Endodermal cell (in vitro differentiated cells): ENCODE data around the gene COX7A2. TPM values are rescaled to one million over a fixed set of nuclear protein-coding genes. Genes with fewer than 3 reads are reported as not detected.

Experiments used
- DNase-seq: peaks from one replicate; pipeline ENCODE4 v3.0.0-alpha.2; 2017
- H3K27ac ChIP-seq: 2 replicates; pipeline ENCODE4 v1.5.1; 2013; ENCODE audit warnings: mild to moderate bottlenecking, low read depth, low read length, moderate library complexity
- H3K27me3 ChIP-seq: 2 replicates; pipeline ENCODE4 v1.6.1; 2013; ENCODE audit warnings: mild to moderate bottlenecking, low read length, moderate library complexity; ENCODE audit not compliant: insufficient read depth, control insufficient read depth, poor library complexity, severe bottlenecking
- H3K36me3 ChIP-seq: 2 replicates; pipeline ENCODE4 v1.7.0; 2013; ENCODE audit warnings: mild to moderate bottlenecking, low read length, moderate library complexity; ENCODE audit not compliant: control insufficient read depth, insufficient read depth
- H3K4me1 ChIP-seq: one replicate; pipeline ENCODE4 v1.7.0; 2013; ENCODE audit warnings: low read length; ENCODE audit not compliant: control insufficient read depth, insufficient read depth
- H3K4me3 ChIP-seq: 2 replicates; pipeline ENCODE4 v1.5.1; 2013; ENCODE audit warnings: mild to moderate bottlenecking, low read length, moderate library complexity
- H3K9ac ChIP-seq: 2 replicates; pipeline ENCODE4 v1.6.1; 2013; ENCODE audit warnings: mild to moderate bottlenecking, low read length, moderate library complexity; ENCODE audit not compliant: poor library complexity, severe bottlenecking; ENCODE audit errors: extremely low read depth
- H3K9me3 ChIP-seq: 2 replicates; pipeline ENCODE4 v1.6.1; 2013; ENCODE audit warnings: mild to moderate bottlenecking, low read length, moderate library complexity; ENCODE audit not compliant: control insufficient read depth
- H3K27ac Mint-ChIP-seq: 2 replicates; pipeline ENCODE4 v1.8.0; 2020; ENCODE audit warnings: mixed read lengths
- H3K27me3 Mint-ChIP-seq: 2 replicates; pipeline ENCODE4 v1.8.0; 2021; ENCODE audit warnings: mild to moderate bottlenecking, mixed read lengths; ENCODE audit not compliant: insufficient read depth
- H3K36me3 Mint-ChIP-seq: 2 replicates; pipeline ENCODE4 v1.8.0; 2020; ENCODE audit warnings: low read depth, mixed read lengths
- H3K4me1 Mint-ChIP-seq: 2 replicates; pipeline ENCODE4 v1.8.0; 2020; ENCODE audit warnings: mixed read lengths
- H3K4me3 Mint-ChIP-seq: 2 replicates; pipeline ENCODE4 v1.8.0; 2020; ENCODE audit warnings: mild to moderate bottlenecking, moderate library complexity, mixed read lengths
- H3K9me3 Mint-ChIP-seq: 2 replicates; pipeline ENCODE4 v1.8.0; 2020; ENCODE audit warnings: mild to moderate bottlenecking, mixed read lengths
- CTCF ChIP-seq: fragments of 200-600 bp; sonication (generic); conservative IDR thresholded peaks from 2 replicates; pipeline ENCODE4 v1.5.0; 2021; ENCODE audit warnings: antibody characterized with exemption, mild to moderate bottlenecking
- WGBS, 2 experiments: methylation state at CpG; one replicate each; pipeline versions ENCODE4 v1.1.5 to v1.1.7; 2013; ENCODE audit warnings: missing lambda C conversion rate in 2 of 2, mixed read lengths in 1 of 2; ENCODE audit not compliant: insufficient coverage in 1 of 2, insufficient read length in 1 of 2; 5-methylcytosine and 5-hydroxymethylcytosine counted together
- long read RNA-seq, 4 experiments: library from polyadenylated mRNA in 2 of 4; library from RNA in 1 of 4; library from capped mRNA in 1 of 4; stranded (forward) in 3 of 4; unstranded in 1 of 4; transcript quantifications; one replicate each; pipeline ENCODE4 v2.0.0, GENCODE V29; 2020 to 2021; ENCODE audit warnings: inconsistent platforms in 1 of 4
- polyA plus RNA-seq, 2 experiments: library from polyadenylated mRNA; stranded (reverse); fragments of 50-300 nt; gene quantifications; one replicate each; pipeline ENCODE4 v1.2.3, GENCODE V29; 2013
- total RNA-seq, 2 donors: library from RNA; stranded (reverse); fragmentation: NEBNext Ultra II Directional in 1 of 2; extraction: Animal tissue kit (Norgen Biotek cat#: 25700) in 1 of 2; gene quantifications; 2 replicates in 1 of 2; 3 replicates in 1 of 2; pipeline ENCODE4 v1.2.1, GENCODE V29; 2021

Gene COX7A2
- total RNA-seq = 100 to 1,000 TPM; 399 to 472 TPM
- polyA plus RNA-seq (2013, experiment 1 of 2) = 241 TPM
- 240 TPM for polyA plus RNA-seq (2013, experiment 2 of 2)
- long read RNA-seq, experiment 1, transcript COX7A2-202 (4 exons, 773 nt) = major isoform, 142 of 168 reads
- long read RNA-seq, experiment 1, partial matches to known transcripts = 4 of 168 reads
- long read RNA-seq, experiment 1, other reads (novel, unspliced or antisense) = 18 of 168 reads
- long read RNA-seq, experiment 2, transcript COX7A2-202 (4 exons, 773 nt) = major isoform, 175 of 178 reads
- long read RNA-seq, experiment 2, partial matches to known transcripts = 0 of 178 reads
- long read RNA-seq, experiment 2, other reads (novel, unspliced or antisense) = 1 of 178 reads
- long read RNA-seq, experiment 3, transcript COX7A2-202 (4 exons, 773 nt) = major isoform, 86 of 90 reads
- long read RNA-seq, experiment 3, partial matches to known transcripts = 1 of 90 reads
- long read RNA-seq, experiment 3, other reads (novel, unspliced or antisense) = 0 of 90 reads
- long read RNA-seq, experiment 4 = 0 reads

GRCh38 chr6:75243333-75244062, at the start of gene COX7A2:
COX7A2 (minus strand) TSS chr6:75243801; CDS start chr6:75243734, 67 bp downstream.
- Histone ChIP-seq H3K36me3 (peaks cover 30% of the 10 kb centered on the region), H3K4me1 (no peaks in the 10 kb centered on the region), H3K9ac (peak within 1 kb of the TSS; percentile 89), H3K27me3 (no peaks in the 10 kb centered on the region), H3K9me3 (no peaks in the 10 kb centered on the region), H3K4me3 (peak within 1 kb of the TSS; percentile 99), H3K27ac (peak within 1 kb of the TSS; percentile 10)
- Mint-ChIP-seq H3K36me3 (peaks cover 25% of the 10 kb centered on the region), H3K9me3 (no peaks in the 10 kb centered on the region), H3K4me1 (peaks cover 11% of the 10 kb centered on the region), H3K27me3 (no peaks in the 10 kb centered on the region), H3K4me3 (peak within 1 kb of the TSS; percentile 99), H3K27ac (peak within 1 kb of the TSS; percentile 100)
- WGBS, 2 experiments = 0% methylated on average over 26 to 34 of the region's 36 CpGs
- peak; percentile 96 for DNase-seq
- no peak for TF ChIP-seq CTCF

GRCh38 chr6:75292555-75292954, 49.0 kb upstream of the COX7A2 start:
- Mint-ChIP-seq H3K27me3 (no peaks in the 10 kb centered on the region), H3K9me3 (no peaks in the 10 kb centered on the region), H3K36me3 (no peaks in the 10 kb centered on the region), H3K4me1 (peaks cover 10% of the 10 kb centered on the region), H3K4me3 (no peak overlapping the region), H3K27ac (no peak overlapping the region)
- no peak overlapping the region for H3K4me3 ChIP-seq
- H3K9me3 ChIP-seq = no peaks in the 10 kb centered on the region
- no peaks in the 10 kb centered on the region for H3K36me3 ChIP-seq
- H3K9ac ChIP-seq = no peak overlapping the region
- H3K27ac ChIP-seq = no peak overlapping the region
- no peaks in the 10 kb centered on the region for H3K27me3 ChIP-seq
- 98% methylated on average over 2 of the region's 2 CpGs; no CpG with 5 or more reads in 1 of the 2 experiments for WGBS, 2 experiments
- no peak for DNase-seq
- TF ChIP-seq CTCF = no peak
- no peaks in the 10 kb centered on the region for H3K4me1 ChIP-seq

GRCh38 chr6:75291744-75292143, 48.1 kb upstream of the COX7A2 start:
- Histone ChIP-seq H3K27me3 (no peaks in the 10 kb centered on the region), H3K4me3 (no peak overlapping the region), H3K9ac (no peak overlapping the region), H3K27ac (no peak overlapping the region), H3K36me3 (no peaks in the 10 kb centered on the region), H3K4me1 (no peaks in the 10 kb centered on the region), H3K9me3 (no peaks in the 10 kb centered on the region)
- no peak for DNase-seq
- H3K27me3 Mint-ChIP-seq = no peaks in the 10 kb centered on the region
- H3K36me3 Mint-ChIP-seq = no peaks in the 10 kb centered on the region
- H3K4me3 Mint-ChIP-seq = no peak overlapping the region
- no peak for TF ChIP-seq CTCF
- H3K27ac Mint-ChIP-seq = no peak overlapping the region
- WGBS, 2 experiments = no CpG with 5 or more reads among the region's 1 CpG
- H3K9me3 Mint-ChIP-seq = no peaks in the 10 kb centered on the region
- peaks cover 10% of the 10 kb centered on the region for H3K4me1 Mint-ChIP-seq
